ENCODE measurements around the gene SYT13.

Gene SYT13

DNA sequence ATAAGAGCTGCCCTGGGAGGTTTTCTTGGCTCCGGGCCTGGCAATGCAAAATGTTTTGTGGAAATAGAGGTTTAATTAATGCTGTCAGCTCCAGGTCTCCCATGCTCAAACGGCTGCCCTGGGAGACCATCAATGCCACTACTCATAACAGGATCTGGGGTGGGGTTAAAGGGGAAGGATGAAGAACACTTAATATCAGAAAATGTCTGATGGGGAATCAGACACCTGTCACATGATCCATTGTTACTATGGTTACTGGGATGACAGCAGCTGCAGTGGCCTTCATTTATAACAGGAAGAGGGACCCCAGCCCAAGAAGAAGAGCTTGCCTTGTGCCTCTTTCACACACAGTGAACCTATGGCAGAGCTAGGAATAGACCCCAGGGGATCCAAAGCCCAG lies 2.2 kb upstream of the SYT13 start:
- H3K4me3 ChIP-seq (ENCODE audit: low read depth, low read length) = no peak overlapping the region
- TF ChIP-seq, protein P1, sequence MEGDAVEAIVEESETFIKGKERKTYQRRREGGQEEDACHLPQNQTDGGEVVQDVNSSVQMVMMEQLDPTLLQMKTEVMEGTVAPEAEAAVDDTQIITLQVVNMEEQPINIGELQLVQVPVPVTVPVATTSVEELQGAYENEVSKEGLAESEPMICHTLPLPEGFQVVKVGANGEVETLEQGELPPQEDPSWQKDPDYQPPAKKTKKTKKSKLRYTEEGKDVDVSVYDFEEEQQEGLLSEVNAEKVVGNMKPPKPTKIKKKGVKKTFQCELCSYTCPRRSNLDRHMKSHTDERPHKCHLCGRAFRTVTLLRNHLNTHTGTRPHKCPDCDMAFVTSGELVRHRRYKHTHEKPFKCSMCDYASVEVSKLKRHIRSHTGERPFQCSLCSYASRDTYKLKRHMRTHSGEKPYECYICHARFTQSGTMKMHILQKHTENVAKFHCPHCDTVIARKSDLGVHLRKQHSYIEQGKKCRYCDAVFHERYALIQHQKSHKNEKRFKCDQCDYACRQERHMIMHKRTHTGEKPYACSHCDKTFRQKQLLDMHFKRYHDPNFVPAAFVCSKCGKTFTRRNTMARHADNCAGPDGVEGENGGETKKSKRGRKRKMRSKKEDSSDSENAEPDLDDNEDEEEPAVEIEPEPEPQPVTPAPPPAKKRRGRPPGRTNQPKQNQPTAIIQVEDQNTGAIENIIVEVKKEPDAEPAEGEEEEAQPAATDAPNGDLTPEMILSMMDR (IDR thresholded peaks at IDR 0.05; ENCODE audit: control insufficient read depth, extremely low read depth, insufficient read depth) = no peak
- DNase-seq (ENCODE audit: low read depth) = no peak

DNA sequence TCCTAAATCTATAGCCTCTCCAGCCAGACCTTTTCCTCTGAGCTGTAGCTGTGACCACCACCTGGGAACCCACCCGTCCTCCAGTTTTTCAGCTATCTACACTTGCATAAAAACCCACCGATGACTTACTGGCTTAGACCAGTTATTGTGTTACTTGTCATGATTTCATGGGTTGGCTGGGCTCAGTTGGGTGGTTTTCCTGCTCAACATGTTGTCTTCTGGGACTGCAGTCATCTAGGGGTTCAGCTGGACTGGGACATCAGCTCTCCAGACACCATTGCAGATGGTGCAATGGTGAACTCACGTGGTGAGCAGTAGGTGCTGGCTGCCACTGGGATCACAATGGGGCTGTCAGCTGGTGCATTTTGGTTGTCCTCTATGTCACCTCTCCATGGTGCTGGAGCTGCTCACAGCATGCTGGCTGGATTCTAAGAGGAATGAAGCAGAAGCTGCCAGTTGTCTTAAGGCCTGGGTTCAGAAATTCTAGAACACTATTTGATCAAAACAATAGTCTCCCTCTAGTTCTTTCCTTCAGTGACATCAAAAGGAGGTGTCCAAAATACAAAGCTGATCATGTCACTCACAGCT lies 1.3 kb upstream of the SYT13 start:
- no peak overlapping the region for H3K4me3 ChIP-seq (ENCODE audit: low read depth, low read length)
- TF ChIP-seq, protein P1 (IDR thresholded peaks at IDR 0.05; ENCODE audit: control insufficient read depth, extremely low read depth, insufficient read depth) = no peak
- DNase-seq (ENCODE audit: low read depth) = no peak

DNA sequence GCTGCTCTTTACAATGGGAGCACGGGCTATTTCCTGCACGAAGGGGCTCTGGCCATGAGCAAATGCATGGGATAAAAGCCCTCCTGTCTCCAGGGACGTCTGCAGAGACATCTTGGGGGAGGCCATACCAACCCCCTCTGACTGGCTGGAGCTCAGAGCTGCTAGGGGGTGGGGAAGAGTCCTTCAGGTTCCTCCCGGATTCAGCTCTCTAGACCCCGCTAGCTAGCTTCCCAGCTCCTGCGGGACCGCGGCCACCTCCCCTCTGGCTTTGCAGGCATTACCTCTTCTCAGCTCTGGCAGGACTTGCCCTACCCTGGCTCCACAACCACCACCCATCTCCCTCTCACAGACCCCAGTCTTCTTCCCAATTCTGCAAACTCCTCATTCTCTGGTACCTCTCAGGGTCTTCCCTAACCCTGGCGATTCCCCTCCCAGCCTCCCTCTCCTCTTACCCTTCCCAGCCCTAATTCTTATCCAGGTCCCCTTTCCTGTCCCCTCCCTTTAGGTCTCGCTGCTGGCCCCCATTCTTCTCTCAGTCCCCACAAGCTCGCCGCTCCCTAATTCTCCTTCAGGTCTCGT lies 802 bp downstream of the SYT13 start:
- TF ChIP-seq, protein P1 (IDR thresholded peaks at IDR 0.05; ENCODE audit: control insufficient read depth, extremely low read depth, insufficient read depth) = no peak
- no peak overlapping the region for H3K4me3 ChIP-seq (ENCODE audit: low read depth, low read length)
- no peak for DNase-seq (ENCODE audit: low read depth)

DNA sequence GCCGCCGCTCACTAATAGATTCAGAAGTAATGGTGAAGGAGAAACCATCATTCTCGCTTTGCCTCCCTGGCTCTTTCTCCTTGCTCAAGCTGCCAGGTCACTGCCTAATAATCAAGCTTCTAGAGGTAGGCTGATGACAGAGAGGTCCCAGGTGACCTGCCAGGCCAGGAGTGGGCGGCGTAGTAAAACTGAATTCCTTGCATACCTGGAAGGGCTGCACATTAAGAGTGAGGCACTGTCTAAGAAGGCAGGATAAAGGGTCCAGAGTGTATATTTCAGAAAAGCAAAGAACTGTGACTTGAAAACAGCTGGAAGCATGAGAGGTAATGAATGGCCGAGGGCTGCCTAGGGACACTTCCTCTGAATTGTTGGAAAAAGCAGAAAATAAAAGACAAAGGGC lies 4.1 kb downstream of the SYT13 start:
- TF ChIP-seq, protein P1 (IDR thresholded peaks at IDR 0.05; ENCODE audit: control insufficient read depth, extremely low read depth, insufficient read depth) = no peak
- no peak overlapping the region for H3K4me3 ChIP-seq (ENCODE audit: low read depth, low read length)
- no peak for DNase-seq (ENCODE audit: low read depth)

DNA sequence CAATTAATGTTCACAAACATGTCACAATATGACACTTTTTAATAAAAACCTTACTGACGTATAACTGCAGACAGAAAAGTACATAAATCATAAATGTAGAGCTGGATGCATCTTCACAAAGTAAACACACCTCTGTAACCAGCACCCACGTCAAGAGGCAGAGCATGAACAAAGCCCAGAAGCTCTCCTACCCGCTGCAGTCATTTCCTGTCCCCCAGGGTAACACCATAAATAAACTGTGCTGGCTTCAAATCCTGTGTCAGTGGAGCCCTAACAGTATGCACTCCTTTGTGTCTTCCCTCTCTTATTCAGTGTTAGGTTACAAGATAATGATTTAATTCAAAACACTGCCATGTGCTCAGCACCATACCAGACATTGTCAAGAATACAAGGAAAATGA lies 5.7 kb downstream of the SYT13 start:
- no peak for DNase-seq (ENCODE audit: low read depth)
- no peak overlapping the region for H3K4me3 ChIP-seq (ENCODE audit: low read depth, low read length)
- TF ChIP-seq, protein P1 (IDR thresholded peaks at IDR 0.05; ENCODE audit: control insufficient read depth, extremely low read depth, insufficient read depth) = no peak

DNA sequence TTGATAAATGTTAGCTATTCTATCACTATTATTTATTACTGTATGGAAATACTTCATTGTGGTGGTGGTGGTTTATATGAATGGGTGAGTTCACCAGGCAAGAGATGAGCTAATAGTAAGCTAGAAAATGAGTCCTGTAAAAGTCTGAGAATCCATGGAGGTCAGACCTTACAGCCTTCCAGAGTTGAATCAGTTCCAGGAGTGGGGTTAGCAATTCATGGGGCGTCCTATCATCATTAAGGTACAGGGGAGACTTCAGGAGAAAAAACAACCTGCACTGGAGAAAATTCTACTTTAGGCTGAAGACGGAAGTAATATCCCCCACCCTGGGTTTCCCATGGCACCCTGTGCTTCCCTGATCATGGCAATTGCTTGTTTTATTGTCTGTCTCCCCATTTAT lies 6.5 kb downstream of the SYT13 start:
- no peak for DNase-seq (ENCODE audit: low read depth)
- H3K4me3 ChIP-seq (ENCODE audit: low read depth, low read length) = no peak overlapping the region
- TF ChIP-seq, protein P1 (IDR thresholded peaks at IDR 0.05; ENCODE audit: control insufficient read depth, extremely low read depth, insufficient read depth) = no peak

DNA sequence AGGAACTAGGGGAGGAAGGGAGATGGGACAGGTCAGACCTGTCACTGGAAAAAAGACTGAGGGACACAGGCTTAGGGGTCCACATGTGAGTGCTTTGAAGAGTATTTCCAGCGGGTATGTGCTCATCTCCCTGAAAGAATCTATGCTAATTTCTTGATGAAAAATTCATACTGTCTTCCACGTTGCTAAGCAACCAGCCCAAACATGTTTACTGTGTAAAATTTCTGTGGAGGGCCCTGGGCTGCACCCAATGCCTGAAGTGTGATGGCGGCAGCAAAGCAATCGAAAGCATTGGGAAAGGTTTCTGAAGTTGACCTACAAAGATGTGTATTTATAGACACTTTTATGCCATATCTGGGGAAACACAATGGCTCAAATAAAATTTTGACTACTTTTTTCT lies 7.4 kb downstream of the SYT13 start:
- DNase-seq (ENCODE audit: low read depth) = no peak
- TF ChIP-seq, protein P1 (IDR thresholded peaks at IDR 0.05; ENCODE audit: control insufficient read depth, extremely low read depth, insufficient read depth) = no peak
- no peak overlapping the region for H3K4me3 ChIP-seq (ENCODE audit: low read depth, low read length)
